22Rv1 (cell line): ENCODE measurements around the gene GINM1.

Experiments used
- CTCF ChIP-seq: fragments of 450-650 bp; IDR thresholded peaks from 2 replicates; pipeline ENCODE4 v1.5.1; 2017; ENCODE audit warnings: mild to moderate bottlenecking
- ZFX ChIP-seq: fragments of 450-650 bp; IDR thresholded peaks from 2 replicates; pipeline ENCODE4 v1.6.1; 2017; ENCODE audit warnings: antibody characterized with exemption, borderline replicate concordance

- no peak for TF ChIP-seq CTCF
- no peak for TF ChIP-seq ZFX
These were observed 8.1 kb upstream of the GINM1 start for GRCh38 chr6:149558029-149558428.
